ENCODE measurements around the gene TRIM24. TPM values are rescaled to one million over a fixed set of nuclear protein-coding genes. Genes with fewer than 3 reads are reported as not detected.
A peak's percentile ranks its signal among the peaks of the same experiment; 100 is the strongest.

TRIM24 gene
- total RNA-seq, 1 donor from 2014 or later = 28.2 TPM

DNA sequence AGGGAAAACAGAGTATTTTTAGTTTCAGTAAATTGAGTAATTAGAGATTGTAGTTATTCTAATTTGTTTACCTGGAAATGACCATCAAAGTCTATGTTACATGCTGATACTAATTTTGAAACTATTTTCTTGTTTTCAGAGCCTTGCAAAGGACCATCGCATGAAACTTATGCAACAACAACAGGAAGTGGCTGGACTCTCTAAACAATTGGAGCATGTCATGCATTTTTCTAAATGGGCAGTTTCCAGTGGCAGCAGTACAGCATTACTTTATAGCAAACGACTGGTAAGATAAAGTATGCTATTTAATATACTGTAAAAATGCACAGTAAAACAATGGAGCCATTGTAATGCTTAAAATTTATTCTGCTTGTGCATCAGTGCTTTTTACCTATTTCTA, 78.5 kb downstream of the TRIM24 start:
- peak; percentile 28 for DNase-seq (ENCODE audit: low read depth)

DNA sequence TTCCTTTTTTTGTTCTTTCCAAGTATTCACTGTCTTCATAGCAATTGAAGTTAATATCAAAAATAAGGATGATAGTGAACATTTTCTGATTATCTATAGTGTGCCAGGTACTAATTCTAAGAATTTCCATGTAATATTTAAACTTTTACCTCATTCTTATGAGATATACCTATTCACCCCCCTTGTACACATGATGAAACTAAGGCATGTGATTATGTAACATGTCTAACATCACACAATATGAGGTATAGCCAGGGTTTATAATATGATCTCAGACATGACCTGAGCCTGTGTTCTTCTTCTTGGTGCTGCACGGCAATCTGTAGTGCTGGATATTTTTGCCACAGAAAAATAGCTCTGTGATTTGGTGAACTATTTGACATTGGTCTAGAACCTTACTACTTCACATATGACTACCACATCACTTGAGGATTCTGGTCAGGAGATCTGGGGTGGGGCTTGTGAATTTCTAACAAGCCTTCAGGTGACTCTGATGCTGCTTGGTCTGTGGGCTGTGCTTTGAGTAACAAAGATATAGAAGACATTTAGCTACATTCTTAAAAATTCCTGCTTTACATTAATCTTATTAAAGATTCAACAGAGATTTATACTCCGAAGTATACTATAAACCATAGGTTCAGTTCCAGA, 79.1 kb downstream of the TRIM24 start:
- no peak for DNase-seq (ENCODE audit: low read depth)

DNA sequence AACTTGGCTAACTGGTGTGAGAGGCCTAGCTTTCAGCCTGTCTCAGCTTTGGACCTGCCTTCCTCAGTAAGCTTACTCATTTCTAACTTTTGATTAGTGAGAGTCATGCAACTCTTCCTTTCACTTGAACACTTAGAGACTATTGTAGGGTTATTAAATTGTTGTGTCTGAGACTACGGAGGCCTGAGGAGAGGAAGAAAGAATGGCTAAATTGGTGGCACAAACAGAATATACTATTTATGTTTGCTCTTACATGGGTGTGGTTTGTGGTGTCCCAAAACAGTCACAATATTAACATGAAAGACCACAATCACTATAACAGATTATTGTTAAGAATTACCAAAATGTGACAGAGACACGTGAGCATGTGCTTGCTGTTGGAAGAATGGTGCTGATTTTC, 82.1 kb downstream of the TRIM24 start:
- no peak for DNase-seq (ENCODE audit: low read depth)

DNA sequence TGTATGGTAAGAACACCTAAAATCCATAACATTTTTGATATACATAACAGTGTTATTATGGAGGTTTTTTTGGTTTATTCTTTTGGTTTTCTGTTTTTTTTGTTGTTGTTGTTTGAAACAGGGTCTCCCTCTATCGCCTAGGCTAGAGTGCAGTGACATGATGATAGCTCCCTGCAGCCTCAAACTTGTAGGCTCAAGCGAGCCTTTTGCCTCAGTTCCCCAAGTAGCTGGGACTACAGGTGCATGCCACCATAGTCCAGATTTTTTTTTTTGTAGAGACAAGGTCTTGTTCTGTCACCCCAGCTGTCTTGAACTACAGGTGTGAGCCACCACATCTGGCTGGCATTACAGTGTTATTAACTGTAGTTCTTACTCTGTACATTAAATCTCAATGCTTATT, 83.7 kb downstream of the TRIM24 start:
- no peak for DNase-seq (ENCODE audit: low read depth)

DNA sequence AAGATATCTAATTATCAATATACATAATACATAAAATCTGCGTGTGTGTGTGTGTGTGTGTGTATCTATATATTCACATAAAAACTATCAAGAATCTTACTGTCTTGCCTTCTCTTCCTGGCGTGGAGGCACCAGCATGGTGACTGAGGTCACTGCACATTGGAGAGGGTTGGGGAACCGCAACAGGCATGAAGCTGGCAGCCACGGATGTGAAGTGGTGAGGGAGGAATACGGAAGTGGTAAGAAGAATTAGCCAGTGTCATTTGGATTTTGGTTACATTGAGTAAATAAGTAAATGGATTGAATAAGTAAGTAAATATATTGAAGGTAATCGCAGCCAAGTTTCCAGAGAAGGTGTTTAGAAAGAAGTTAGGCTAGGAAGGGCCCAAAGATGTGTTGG, 85.1 kb downstream of the TRIM24 start:
- no peak for DNase-seq (ENCODE audit: low read depth)

DNA sequence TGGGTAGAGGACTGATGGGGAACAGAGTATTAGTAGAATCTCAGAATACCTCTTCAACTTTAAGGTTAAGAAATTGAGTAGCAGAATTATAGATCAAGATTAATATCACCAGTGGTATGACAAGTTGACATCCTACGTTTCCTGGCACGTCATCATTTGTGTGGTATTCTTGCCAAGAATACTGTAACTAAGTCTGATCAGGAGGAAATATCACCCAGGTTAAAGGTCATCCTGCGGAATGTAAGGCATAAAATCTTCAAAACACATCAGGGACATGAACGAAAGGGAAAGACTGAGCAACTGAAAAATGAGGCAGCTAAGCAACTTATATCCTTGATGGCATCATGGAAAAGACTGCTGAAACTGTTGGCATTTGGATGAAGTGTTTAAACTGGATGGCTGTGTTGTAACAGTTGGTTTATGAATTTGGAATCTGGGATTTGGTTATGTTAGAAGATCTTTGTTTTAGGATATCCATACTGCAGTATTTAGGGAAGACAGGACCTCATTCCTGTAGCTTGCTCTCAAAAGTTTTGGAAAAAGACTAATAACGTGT, 86.1 kb downstream of the TRIM24 start:
- DNase-seq (ENCODE audit: low read depth) = no peak

DNA sequence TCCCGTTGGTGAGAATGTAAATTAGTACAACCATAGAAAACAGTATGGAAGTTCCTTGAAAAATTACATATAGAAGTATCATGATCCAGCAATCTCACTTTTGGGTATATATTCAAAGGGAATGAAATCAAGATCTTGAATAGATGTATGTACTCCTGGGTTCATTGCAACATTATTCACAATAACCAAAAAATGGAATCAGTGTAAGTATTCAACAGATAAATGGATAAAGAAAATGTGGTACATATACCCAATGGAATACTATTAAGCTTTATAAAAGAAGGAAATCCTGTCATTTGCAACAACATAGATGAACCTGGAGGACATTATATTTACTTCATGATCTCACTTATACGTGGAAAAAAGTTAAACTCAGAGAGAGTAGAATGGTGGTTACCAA, 86.8 kb downstream of the TRIM24 start:
- no peak for DNase-seq (ENCODE audit: low read depth)

DNA sequence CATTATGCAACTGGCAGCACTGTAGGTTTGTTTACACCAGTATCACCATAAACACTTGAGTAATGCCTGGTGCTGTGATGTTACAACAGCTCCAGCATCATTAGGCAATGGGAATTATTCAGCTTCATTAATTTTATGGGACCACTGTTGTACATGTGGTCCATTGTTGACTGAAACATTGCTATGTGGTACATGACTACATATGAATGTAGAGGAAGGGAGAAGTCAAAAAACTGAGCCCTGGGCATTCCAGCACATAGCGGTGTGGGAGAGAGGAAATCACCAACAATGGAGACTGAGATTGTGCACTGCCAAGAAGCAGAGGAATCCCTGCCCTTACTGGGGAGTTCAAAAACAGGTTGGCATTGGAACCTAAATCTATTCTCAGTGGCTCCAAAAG, 89.0 kb downstream of the TRIM24 start:
- no peak for DNase-seq (ENCODE audit: low read depth)

DNA sequence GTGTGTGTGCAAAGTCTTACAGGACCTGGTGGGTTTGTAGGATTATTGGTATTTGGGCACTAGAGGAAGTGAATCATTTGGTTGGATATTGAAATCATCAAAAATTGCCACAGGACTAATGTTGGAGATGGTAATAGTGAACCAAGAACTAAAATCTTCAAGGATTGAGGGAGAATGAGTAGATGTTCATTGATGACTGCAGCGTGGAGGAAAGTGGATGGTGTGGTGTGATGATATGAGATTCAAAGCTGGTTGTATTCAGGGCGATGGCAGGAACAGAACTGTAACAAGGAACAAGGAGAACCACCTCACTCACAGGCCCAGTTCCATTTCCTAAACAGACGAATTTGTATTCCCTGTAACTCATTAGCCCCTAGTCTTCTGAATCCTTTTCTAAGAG, 90.3 kb downstream of the TRIM24 start:
- DNase-seq (ENCODE audit: low read depth) = no peak

DNA sequence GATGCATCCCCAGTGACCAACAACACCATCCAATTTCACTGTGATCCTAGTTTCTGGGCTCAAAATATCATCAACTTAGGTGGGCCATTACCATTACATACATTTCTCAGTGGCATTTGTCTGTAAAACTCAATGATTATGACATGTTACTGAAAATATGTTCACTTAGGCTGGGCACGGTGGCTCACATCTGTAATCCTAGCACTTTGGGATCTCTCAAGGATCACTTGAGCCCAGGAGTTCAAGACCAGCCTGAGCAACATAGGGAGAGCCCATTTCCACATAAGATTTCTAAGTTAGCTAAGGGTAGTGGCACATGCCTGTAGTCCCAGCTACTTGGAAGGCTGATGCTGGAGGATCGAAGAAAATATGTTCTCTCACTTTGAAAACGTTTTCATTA, 91.0 kb downstream of the TRIM24 start:
- DNase-seq (ENCODE audit: low read depth) = no peak

DNA sequence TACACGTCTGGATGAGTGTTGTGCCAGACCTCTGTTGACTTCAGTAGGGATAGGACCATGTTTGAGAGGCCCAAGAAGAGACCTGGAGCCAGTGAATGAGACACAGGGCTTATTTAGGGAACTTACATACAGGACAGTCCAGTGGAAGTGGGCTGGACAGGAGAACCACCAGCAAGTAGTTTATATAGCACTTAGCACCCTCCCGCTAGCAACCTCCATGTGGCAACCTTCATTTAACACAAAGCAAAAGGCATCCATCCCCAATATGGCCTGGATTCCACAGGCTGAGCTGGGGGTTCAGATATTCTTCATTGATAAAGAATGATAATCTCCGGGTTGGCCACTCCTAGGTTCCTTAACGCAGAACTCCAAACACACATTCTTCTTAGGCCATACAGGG, 93.7 kb downstream of the TRIM24 start:
- DNase-seq (ENCODE audit: low read depth) = no peak

DNA sequence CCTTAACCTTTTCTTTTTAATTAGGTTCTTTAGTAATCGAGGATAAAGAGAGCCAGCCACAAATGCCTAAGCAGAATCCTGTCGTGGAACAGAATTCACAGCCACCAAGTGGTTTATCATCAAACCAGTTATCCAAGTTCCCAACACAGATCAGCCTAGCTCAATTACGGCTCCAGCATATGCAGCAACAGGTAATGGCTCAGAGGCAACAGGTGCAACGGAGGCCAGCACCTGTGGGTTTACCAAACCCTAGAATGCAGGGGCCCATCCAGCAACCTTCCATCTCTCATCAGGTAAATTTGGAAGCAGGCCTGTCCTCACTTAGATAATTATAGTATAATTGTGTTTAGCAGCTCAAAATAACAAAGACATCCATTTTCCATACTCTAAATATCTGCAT, 94.6 kb downstream of the TRIM24 start:
- DNase-seq (ENCODE audit: low read depth) = no peak

DNA sequence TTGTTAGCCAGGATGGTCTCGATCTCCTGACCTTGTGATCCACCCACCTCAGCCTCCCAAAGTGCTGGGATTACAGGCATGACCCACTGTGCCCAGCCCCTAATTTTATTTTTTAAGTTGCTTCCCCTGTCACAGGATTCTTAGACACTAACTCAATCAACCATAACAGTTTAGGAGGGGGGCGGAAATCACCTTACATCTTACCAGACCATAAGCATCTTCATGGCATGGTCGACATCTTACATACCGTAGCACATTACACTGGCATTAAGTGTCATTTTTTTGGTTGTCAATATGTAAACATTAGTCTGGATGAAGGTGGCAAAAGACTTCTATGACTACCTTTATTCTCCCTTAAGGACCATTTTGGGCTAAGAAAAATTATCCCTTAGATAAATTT, 95.6 kb downstream of the TRIM24 start:
- DNase-seq (ENCODE audit: low read depth) = no peak

DNA sequence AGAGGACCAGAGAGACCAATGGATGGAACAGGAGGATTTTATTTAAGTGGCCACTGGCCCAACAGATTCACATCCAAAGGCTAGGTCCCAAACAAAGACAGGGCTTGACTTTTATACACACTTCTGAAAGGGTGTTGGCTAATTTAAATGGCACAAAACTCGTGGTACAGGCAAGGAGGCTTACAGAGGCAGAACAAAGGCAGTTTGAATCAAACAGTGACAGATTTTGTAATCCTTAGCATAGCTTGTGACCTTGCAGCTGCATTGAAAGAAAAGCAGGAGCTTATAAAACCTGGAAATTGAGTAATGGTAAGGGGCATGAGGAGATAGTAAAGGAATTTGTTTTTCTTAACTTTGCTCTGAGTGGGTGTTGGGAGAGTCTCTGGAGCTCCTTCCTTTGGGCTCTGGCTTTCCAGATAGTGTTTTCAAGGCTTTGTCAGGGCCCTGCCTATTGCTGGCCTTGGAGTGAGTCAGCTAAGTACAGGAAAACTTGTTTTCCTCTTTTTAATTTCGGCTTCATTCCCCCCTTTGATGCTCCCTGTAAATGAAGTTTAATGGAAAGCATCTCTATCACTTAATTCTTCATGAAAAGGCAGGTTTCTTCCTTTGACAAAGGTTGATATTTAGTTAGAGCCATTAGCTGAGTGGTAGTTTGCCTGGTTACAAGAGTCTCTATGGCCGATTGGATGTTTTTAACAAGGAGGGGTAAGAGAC, 96.9 kb downstream of the TRIM24 start:
- DNase-seq (ENCODE audit: low read depth) = no peak

DNA sequence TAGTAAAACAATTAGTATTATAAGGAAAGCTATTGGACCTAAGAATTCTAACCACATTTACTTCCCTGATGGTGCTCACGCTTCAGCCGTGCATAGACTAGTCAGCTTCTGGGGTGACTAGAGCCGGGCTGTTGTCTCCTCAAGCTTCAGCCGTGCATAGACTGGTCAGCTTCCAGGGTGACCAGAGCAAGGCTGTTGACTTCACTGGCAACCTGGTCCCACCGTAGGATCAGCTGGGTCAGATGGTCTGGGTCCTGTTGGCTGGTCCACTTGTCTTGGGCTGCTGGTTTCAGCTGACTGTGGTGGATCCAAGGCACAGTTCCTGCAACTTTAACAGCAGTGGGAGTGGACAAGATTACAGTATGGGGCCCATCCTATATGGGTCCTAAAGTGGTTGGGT, 99.4 kb downstream of the TRIM24 start:
- no peak for DNase-seq (ENCODE audit: low read depth)

DNA sequence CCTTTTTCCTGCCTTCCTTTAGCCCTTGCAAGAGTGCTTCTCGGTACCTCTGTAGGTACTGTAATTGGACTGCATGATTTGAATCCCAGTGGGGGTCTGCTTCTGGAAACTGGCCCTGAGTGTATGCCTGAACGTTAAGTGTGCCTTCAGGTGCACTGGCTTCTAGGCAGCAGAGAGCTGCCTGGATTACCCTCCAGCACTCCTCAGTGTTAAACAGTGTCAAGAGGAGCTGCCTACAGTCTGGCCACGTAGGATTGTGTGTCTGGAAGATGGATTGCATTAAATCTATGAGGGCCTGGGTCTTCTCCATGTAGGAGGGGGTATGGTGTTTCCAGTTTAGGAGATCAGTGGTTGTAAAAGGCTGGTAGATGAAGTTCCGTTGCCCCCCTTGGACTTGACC, 103.7 kb downstream of the TRIM24 start:
- DNase-seq (ENCODE audit: low read depth) = no peak

DNA sequence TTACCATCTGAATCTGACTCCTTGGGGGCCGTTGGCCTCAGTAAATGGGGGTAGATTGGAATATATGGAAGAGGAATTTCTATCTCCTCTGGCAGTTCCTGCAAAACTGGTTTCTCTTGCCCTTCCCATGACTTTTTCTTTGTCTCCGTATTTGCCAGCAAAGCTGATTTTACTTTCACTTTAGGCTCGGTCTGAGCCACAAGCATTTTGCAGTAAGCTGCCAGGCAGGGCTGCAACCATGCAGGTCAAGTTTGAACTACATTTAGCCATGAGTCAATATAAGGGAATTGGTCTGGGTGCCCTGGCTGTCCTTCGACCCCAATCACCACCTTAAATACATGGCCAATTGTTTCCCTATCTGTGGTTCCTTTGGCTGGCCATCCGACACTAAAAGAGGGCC, 104.3 kb downstream of the TRIM24 start:
- peak; percentile 46 for DNase-seq (ENCODE audit: low read depth)

DNA sequence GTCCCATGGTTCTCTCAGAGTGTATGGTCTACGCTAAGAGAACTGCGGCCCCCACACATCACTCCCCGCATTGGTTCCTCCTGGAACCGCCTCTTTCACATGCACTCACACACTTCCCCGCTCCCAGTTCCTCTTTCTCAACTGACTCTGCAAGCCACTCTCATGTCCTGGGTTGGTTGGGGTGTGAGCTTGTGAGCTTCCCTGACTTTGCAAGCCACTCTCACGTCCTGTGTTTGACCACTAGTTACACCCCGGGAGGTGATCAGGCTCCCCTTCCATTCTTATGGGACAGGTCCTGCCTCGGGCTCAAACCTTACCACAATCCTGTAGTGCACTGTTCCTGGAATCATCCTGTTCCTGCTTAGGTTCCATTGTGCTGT, 105.0 kb downstream of the TRIM24 start:
- DNase-seq (ENCODE audit: low read depth) = no peak

DNA sequence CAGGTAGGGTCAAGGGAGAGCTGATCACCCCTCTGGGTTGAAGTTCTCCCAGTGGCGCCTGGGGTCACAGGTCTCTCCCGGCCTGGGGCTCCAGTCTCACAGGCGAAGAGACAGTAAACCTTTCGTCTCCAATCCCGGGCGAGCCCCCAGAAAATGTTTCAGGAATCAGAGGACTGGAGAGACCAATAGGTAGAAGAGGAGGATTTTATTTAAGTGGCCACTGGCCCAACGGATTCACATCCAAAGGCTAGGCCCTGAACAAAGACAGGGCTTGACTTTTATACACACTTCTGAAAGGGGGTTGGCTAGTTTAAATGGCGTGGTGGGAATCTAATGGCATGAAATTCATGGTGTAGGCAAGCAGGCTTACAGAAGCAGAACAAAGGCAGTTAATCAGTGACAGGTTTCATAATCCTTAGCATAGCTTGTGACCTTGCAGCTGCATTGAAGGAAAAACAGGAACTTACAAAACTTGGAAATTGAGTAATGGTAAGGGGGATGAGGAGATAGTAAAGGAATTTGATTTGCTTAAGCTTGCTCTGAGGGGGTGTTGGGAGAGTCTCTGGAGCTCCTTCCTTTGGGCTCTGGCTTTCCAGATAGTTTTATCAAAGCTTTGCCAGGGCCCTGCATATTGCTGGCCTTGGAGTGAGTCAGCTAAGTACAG, 105.5 kb downstream of the TRIM24 start:
- DNase-seq (ENCODE audit: low read depth) = peak; percentile 31

DNA sequence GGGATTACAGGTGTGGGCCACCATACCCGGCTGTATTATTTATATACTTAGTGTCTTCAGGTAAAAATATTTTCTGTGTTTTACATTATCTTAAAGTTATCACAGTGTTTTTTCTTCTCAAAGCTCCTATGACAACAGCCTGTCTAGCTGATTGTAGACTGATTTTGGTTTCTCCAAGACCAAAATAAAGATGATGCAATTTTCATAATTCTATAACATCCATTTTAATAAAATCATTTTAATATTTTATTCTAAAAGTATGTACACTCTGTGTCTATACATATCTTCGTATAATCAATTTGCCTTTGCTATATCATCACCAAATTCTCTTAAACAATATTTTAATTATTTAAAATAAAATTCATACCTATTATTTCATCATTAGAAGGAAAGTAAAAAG, 108.6 kb downstream of the TRIM24 start:
- no peak for DNase-seq (ENCODE audit: low read depth)

DNA sequence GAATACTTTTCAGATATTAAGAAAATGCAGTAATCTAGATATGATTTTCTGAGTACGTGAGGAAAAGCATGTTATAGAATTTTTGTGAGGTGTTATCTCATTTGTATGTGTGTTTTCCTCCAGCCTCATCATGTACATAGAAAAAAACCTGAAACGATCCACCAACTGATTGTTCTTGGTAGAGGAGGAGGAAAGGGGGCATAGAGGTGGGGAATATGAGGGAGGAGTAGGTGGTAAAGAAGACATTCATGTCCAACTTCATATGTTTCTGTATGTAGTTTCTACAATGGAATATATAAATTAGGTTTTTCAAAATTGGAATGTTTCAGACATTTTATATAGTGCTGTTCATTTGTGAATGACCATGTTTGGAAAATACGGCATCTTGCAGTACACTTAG, 109.4 kb downstream of the TRIM24 start:
- no peak for DNase-seq (ENCODE audit: low read depth)

DNA sequence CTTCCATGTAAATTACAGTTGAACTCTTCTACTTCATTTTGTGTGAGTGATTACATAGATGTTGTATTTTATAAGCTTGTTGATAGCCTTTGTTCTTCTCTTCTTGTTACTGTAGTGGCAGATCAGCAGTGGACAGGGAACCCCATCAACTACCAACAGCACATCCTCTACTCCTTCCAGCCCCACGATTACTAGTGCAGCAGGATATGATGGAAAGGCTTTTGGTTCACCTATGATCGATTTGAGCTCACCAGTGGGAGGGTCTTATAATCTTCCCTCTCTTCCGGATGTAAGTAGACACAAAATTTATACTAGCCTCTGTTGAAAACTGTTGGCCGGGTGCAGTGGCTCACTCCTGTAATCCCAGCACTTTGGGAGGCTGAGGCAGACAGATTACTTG, 110.7 kb downstream of the TRIM24 start:
- no peak for DNase-seq (ENCODE audit: low read depth)

DNA sequence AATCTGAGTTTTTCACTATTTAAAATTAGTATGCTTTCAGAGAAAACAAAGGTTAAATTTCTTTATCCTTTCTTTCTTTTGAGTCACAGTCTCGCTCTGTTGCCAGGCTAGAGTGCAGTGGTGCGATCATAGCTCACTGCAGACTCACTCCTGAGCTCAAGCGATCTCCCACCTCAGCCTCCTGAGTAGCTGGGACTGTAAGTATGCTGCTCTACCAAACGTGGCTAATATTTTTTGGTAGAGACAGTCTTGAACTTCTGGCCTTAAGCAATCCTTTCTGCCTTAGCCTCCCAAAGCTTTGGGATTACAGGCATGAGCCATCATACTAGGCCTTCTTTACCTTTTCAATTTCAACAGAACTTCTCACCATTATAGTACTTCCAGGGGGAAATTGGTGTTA, 113.7 kb downstream of the TRIM24 start:
- no peak for DNase-seq (ENCODE audit: low read depth)
